H1 (cell line): ENCODE measurements around the gene GNAI1. TPM values are rescaled to one million over a fixed set of nuclear protein-coding genes. Genes with fewer than 3 reads are reported as not detected.

Experiments
- CTCF ChIA-PET: fragments of 300-600 bp; sonication (Branson Sonifier 250); formaldehyde crosslinking; loops from one replicate; lab custom pipeline; 2021; ENCODE audit not compliant: partially characterized antibody; lab: Charles Lee
- POLR2A ChIA-PET: fragments of 300-600 bp; sonication (Branson Sonifier 250); formaldehyde crosslinking; loops from one replicate; lab custom pipeline; 2021; ENCODE audit warnings: inconsistent platforms; ENCODE audit not compliant: partially characterized antibody; lab: Charles Lee
- DNase-seq, 2 experiments: peaks; one replicate each; pipeline versions ENCODE4 v3.0.0 to v3.0.0-alpha.2; 2010 to 2022; ENCODE audit warnings: low spot score in 2 of 2, low read depth in 1 of 2, mixed read lengths in 1 of 2
- FAIRE-seq: peaks from 2 replicates; lab custom pipeline; 2011; peaks lifted over from hg19 to GRCh38; lab: Jason Lieb, UNC
- H2AFZ ChIP-seq: 2 replicates; pipeline ENCODE4 v1.8.1; 2012; ENCODE audit warnings: low read length, inconsistent platforms
- H2AK5ac ChIP-seq: 2 replicates; pipeline ENCODE4 v1.6.1; 2013; ENCODE audit warnings: low read depth, low read length
- H2BK120ac ChIP-seq: replicated peaks from 2 replicates; pipeline ENCODE3; 2013; ENCODE audit warnings: low read depth, low read length, inconsistent platforms
- H2BK12ac ChIP-seq: 2 replicates; pipeline ENCODE4 v1.6.1; 2013; ENCODE audit warnings: low read depth, low read length
- H2BK15ac ChIP-seq: 2 replicates; pipeline ENCODE4 v1.6.1; 2013; ENCODE audit warnings: low read length
- H2BK20ac ChIP-seq: 2 replicates; pipeline ENCODE4 v1.6.1; 2013; ENCODE audit warnings: low read length
- H2BK5ac ChIP-seq: 2 replicates; pipeline ENCODE4 v1.6.1; 2013; ENCODE audit warnings: low read depth, low read length
- H3K14ac ChIP-seq: 2 replicates; pipeline ENCODE4 v1.6.1; 2013; ENCODE audit warnings: inconsistent platforms; ENCODE audit not compliant: insufficient read length
- H3K18ac ChIP-seq: 2 replicates; pipeline ENCODE4 v1.6.1; 2013; ENCODE audit warnings: low read length; ENCODE audit errors: extremely low read depth
- H3K23ac ChIP-seq: 2 replicates; pipeline ENCODE4 v1.6.1; 2013; ENCODE audit warnings: inconsistent platforms; ENCODE audit not compliant: insufficient read length
- H3K23me2 ChIP-seq: 2 replicates; pipeline ENCODE4 v1.6.1; 2013; ENCODE audit warnings: low read depth, low read length
- H3K27ac ChIP-seq: 2 replicates; pipeline ENCODE4 v1.6.1; 2011; ENCODE audit warnings: low read depth, low read length, inconsistent platforms
- H3K27me3 ChIP-seq, 4 experiments: replicated peaks in 1 of 4; 1 replicate in 1 of 4; 2 replicates in 3 of 4; pipeline versions ENCODE4 v1.6.1 to v1.8.1; 2011 to 2013; ENCODE audit warnings: low read length in 3 of 4, mild to moderate bottlenecking in 3 of 4, inconsistent platforms in 2 of 4, mixed read lengths in 2 of 4, moderate library complexity in 1 of 4; ENCODE audit not compliant: control insufficient read depth in 3 of 4, insufficient read depth in 3 of 4; ENCODE audit errors: extremely low read depth in 1 of 4
- H3K36me3 ChIP-seq, 4 experiments: 2 replicates each; pipeline versions ENCODE4 v1.6.1 to v1.8.1; 2011 to 2013; ENCODE audit warnings: mild to moderate bottlenecking in 4 of 4, low read length in 3 of 4, moderate library complexity in 2 of 4, control low read depth in 1 of 4, inconsistent platforms in 1 of 4; ENCODE audit not compliant: insufficient read depth in 4 of 4, control insufficient read depth in 2 of 4
- H3K4ac ChIP-seq: replicated peaks from 2 replicates; pipeline ENCODE3; 2013; ENCODE audit warnings: low read length, low read depth, mixed read lengths, inconsistent platforms; ENCODE audit not compliant: insufficient read length
- H3K4me1 ChIP-seq, 4 experiments: replicated peaks in 1 of 4; 1 replicate in 1 of 4; 2 replicates in 3 of 4; pipeline versions ENCODE4 v1.6.1 to v1.8.1; 2011 to 2013; ENCODE audit warnings: low read length in 3 of 4, inconsistent platforms in 2 of 4, mixed read lengths in 1 of 4; ENCODE audit not compliant: insufficient read depth in 4 of 4, control insufficient read depth in 3 of 4
- H3K4me2 ChIP-seq, 2 experiments: 2 replicates each; pipeline versions ENCODE4 v1.6.1 to v1.8.1; 2011 to 2013; ENCODE audit warnings: low read depth in 2 of 2, low read length in 2 of 2, control low read depth in 1 of 2, inconsistent platforms in 1 of 2, mild to moderate bottlenecking in 1 of 2; ENCODE audit not compliant: insufficient read depth in 1 of 2
- H3K4me3 ChIP-seq, 4 experiments: fragments of 200-600, 300-600 bp in 1 of 4; sonication (generic), shearing (Covaris generic), sonication (Bioruptor Twin) in 1 of 4; 2 replicates each; pipeline versions ENCODE4 v1.5.1 to v1.8.1; 2011 to 2016; ENCODE audit warnings: low read length in 4 of 4, low read depth in 3 of 4, control low read depth in 2 of 4, inconsistent platforms in 2 of 4, mild to moderate bottlenecking in 2 of 4, mixed read lengths in 1 of 4, moderate library complexity in 1 of 4; ENCODE audit not compliant: insufficient read depth in 2 of 4; ENCODE audit errors: extremely low read depth in 1 of 4
- H3K56ac ChIP-seq: replicated peaks from 2 replicates; pipeline ENCODE3; 2013; ENCODE audit warnings: low read depth, mild to moderate bottlenecking, mixed read lengths, low read length, inconsistent platforms; ENCODE audit not compliant: insufficient read length
- H3K79me1 ChIP-seq: 2 replicates; pipeline ENCODE4 v1.6.1; 2013; ENCODE audit warnings: low read depth, low read length, control low read depth
- H3K79me2 ChIP-seq, 2 experiments: 2 replicates each; pipeline versions ENCODE4 v1.6.1 to v1.8.1; 2012 to 2013; ENCODE audit warnings: low read length in 2 of 2, mild to moderate bottlenecking in 2 of 2, inconsistent platforms in 1 of 2; ENCODE audit not compliant: insufficient read depth in 2 of 2, control insufficient read depth in 1 of 2
- H3K9ac ChIP-seq, 4 experiments: replicated peaks in 1 of 4; 1 replicate in 1 of 4; 2 replicates in 3 of 4; pipeline versions ENCODE4 v1.6.1 to v1.8.1; 2011 to 2013; ENCODE audit warnings: low read depth in 3 of 4, low read length in 3 of 4, control low read depth in 2 of 4, mild to moderate bottlenecking in 2 of 4, moderate library complexity in 2 of 4, inconsistent platforms in 1 of 4; ENCODE audit errors: extremely low read depth in 1 of 4
- H3K9me3 ChIP-seq, 2 experiments: 2 replicates each; pipeline versions ENCODE4 v1.6.1 to v1.8.1; 2012 to 2013; ENCODE audit warnings: mild to moderate bottlenecking in 2 of 2, moderate library complexity in 2 of 2, control low read depth in 1 of 2, inconsistent platforms in 1 of 2, low read depth in 1 of 2, low read length in 1 of 2, mixed read lengths in 1 of 2; ENCODE audit not compliant: insufficient read depth in 2 of 2
- H4K20me1 ChIP-seq, 2 experiments: replicated peaks in 1 of 2; 2 replicates each; pipeline versions ENCODE3 to v1.8.1; 2011 to 2013; ENCODE audit warnings: inconsistent platforms in 2 of 2, low read length in 2 of 2, mild to moderate bottlenecking in 1 of 2; ENCODE audit not compliant: insufficient read depth in 2 of 2, control insufficient read depth in 1 of 2
- H4K5ac ChIP-seq: 2 replicates; pipeline ENCODE4 v1.6.1; 2013; ENCODE audit warnings: low read length, low read depth, mixed read lengths, inconsistent platforms; ENCODE audit not compliant: insufficient read length
- H4K8ac ChIP-seq: 2 replicates; pipeline ENCODE4 v1.8.0; 2013; ENCODE audit warnings: mild to moderate bottlenecking, moderate library complexity, low read length, inconsistent platforms; ENCODE audit not compliant: insufficient read depth; ENCODE audit errors: extremely low read depth
- H4K91ac ChIP-seq: replicated peaks from 2 replicates; pipeline ENCODE3; 2013; ENCODE audit warnings: low read length, mixed read lengths, inconsistent platforms; ENCODE audit not compliant: insufficient read length
- ATF2 ChIP-seq: IDR thresholded peaks from 2 replicates; pipeline ENCODE4 v1.6.1; 2012; ENCODE audit warnings: low read length, inconsistent platforms
- ATF3 ChIP-seq: IDR thresholded peaks from 2 replicates; pipeline ENCODE4 v1.6.1; 2011; ENCODE audit warnings: low read depth, mild to moderate bottlenecking, low read length; ENCODE audit not compliant: insufficient read depth
- E2F6 ChIP-seq: IDR thresholded peaks from 2 replicates; pipeline ENCODE4 v1.6.1; 2012; ENCODE audit warnings: inconsistent platforms
- KDM4A ChIP-seq: IDR thresholded peaks from one replicate; pipeline ENCODE4 v1.7.1; 2012; ENCODE audit warnings: low read depth, mild to moderate bottlenecking, moderate library complexity, low read length, inconsistent platforms; ENCODE audit not compliant: severe bottlenecking
- KDM5A ChIP-seq: fragments of 200-600 bp; IDR thresholded peaks from 2 replicates; pipeline ENCODE4 v1.7.1; 2012; ENCODE audit warnings: mild to moderate bottlenecking, low read length, inconsistent platforms, mixed read lengths
- NANOG ChIP-seq: IDR thresholded peaks from 2 replicates; pipeline ENCODE4 v1.6.1; 2011; ENCODE audit warnings: low read length, low read depth, mild to moderate bottlenecking, inconsistent platforms; ENCODE audit not compliant: insufficient read depth, poor library complexity, severe bottlenecking
- RXRA ChIP-seq: IDR thresholded peaks from 2 replicates; pipeline ENCODE4 v1.6.1; 2011; ENCODE audit warnings: low read depth, mild to moderate bottlenecking, low read length, moderate library complexity; ENCODE audit not compliant: insufficient read depth
- SRF ChIP-seq: IDR thresholded peaks from 2 replicates; pipeline ENCODE4 v1.6.1; 2011; ENCODE audit warnings: mild to moderate bottlenecking, low read depth, low read length, moderate library complexity
- TAF1 ChIP-seq: IDR thresholded peaks from 2 replicates; pipeline ENCODE4 v1.6.1; 2011; ENCODE audit warnings: mild to moderate bottlenecking, low read depth, low read length
- YY1 ChIP-seq: IDR thresholded peaks from 2 replicates; pipeline ENCODE4 v1.6.1; 2011; ENCODE audit warnings: low read depth, mild to moderate bottlenecking, low read length
- WGBS, 2 experiments: shearing (Covaris generic) in 1 of 2; methylation state at CpG; one replicate each; pipeline versions ENCODE4 v1.1.6 to v1.1.7; 2013 to 2015; ENCODE audit warnings: low lambda C conversion rate in 2 of 2, mixed read lengths in 2 of 2, inconsistent platforms in 1 of 2, low coverage in 1 of 2, missing lambda C conversion rate in 1 of 2; ENCODE audit not compliant: insufficient replicate concordance in 2 of 2, insufficient coverage in 1 of 2, insufficient read length in 1 of 2; ENCODE audit errors: extremely low coverage in 1 of 2, missing lambda C conversion rate in 1 of 2; 5-methylcytosine and 5-hydroxymethylcytosine counted together
- polyA plus RNA-seq, 7 experiments: library from polyadenylated mRNA; depleted of rRNA in 3 of 7; stranded (reverse) in 5 of 7; unstranded in 2 of 7; fragments of >200 nt in 5 of 7; fragments of 200-250 nt in 2 of 7; gene quantifications; 1 replicate in 5 of 7; 2 replicates in 1 of 7; 4 replicates in 1 of 7; pipeline versions ENCODE4 v1.2.1 to v1.2.3, GENCODE V29; 2011 to 2013; ENCODE audit warnings: missing spikeins in 2 of 7, mixed read lengths in 2 of 7
- total RNA-seq: library from RNA; stranded (reverse); fragmentation: NEBNext Ultra II Directional; extraction: Animal tissue kit (Norgen Biotek cat#: 25700); gene quantifications from 2 replicates; pipeline ENCODE4 v1.2.1, GENCODE V29; 2021

Gene GNAI1
- total and polyA plus RNA-seq, 2 of the 8 experiments (the other 6 are each of a cell fraction or from before 2014, with no cell fraction given): 8.0 to 29.5 TPM

GRCh38 chr7:80220022-80220634, 85.5 kb downstream of the GNAI1 start:
- Histone ChIP-seq H3K4me1 (peaks cover 0 to 3% (median 2%) of the 10 kb centered on the region in 4 experiments; a peak in 4 of 7 replicates), H2BK120ac (no peak overlapping the region), H3K4me3 (no peak overlapping the region), H3K23ac (no peak overlapping the region), H3K9ac (no peak overlapping the region), H3K36me3 (peaks cover 0 to 14% (median 1%) of the 10 kb centered on the region in 4 experiments; a peak in 3 of 8 replicates), H3K27ac (no peak overlapping the region), H4K91ac (no peak overlapping the region), H3K23me2 (no peaks in the 10 kb centered on the region; the same call in 1 of the 2 replicates), H3K4me2 (no peak overlapping the region), H3K18ac (no peak overlapping the region), H4K5ac (no peak overlapping the region), H2AFZ (no peak overlapping the region), H2BK15ac (no peak overlapping the region), H3K14ac (no peak overlapping the region), H3K79me2 (no peaks in the 10 kb centered on the region), H4K8ac (no peak overlapping the region), H3K4ac (no peak overlapping the region), H3K79me1 (no peaks in the 10 kb centered on the region), H2BK5ac (no peak overlapping the region), H2AK5ac (no peak overlapping the region), H2BK12ac (no peak overlapping the region), H3K9me3 (no peaks in the 10 kb centered on the region), H3K56ac (no peak overlapping the region), H2BK20ac (no peak overlapping the region), H3K27me3 (no peaks in the 10 kb centered on the region), H4K20me1 (no peaks in the 10 kb centered on the region)
- ChIA-PET POLR2A (no interaction called here), CTCF (interaction anchor here (0.6 kb wide), 1 partner anchor 167 kb away, joined by 3 read pairs; no protein-coding TSS in a partner anchor)
- no peak for DNase-seq
- no peak for FAIRE-seq
- 91% methylated on average over 6 of the region's 6 CpGs; no CpG with 5 or more reads in 1 of the 2 experiments for WGBS, 2 experiments
- TF ChIP-seq TAF1 (no peak), RXRA (no peak), E2F6 (no peak), KDM4A (no peak), NANOG (no peak), ATF3 (no peak), ATF2 (no peak), KDM5A (no peak), YY1 (no peak), SRF (no peak)
